Spinal cord (tissue), 10 donors: ENCODE data around the gene LTBP1. TPM values are rescaled to one million over a fixed set of nuclear protein-coding genes. Genes with fewer than 3 reads are reported as not detected.

Experiments
- DNase-seq, 6 donors: peaks; one replicate each; pipeline versions ENCODE4 v3.0.0 to v3.0.0-alpha.2; 2013 to 2015; ENCODE audit warnings: low spot score in 6 of 6, low read depth in 4 of 6
- H3K27ac ChIP-seq: one replicate; pipeline ENCODE4 v1.5.1; 2013; ENCODE audit warnings: low read depth, low read length, control low read depth
- H3K27me3 ChIP-seq: one replicate; pipeline ENCODE4 v1.6.1; 2013; ENCODE audit warnings: low read length; ENCODE audit not compliant: control insufficient read depth, insufficient read depth
- H3K36me3 ChIP-seq: one replicate; pipeline ENCODE4 v1.6.1; 2013; ENCODE audit warnings: low read length; ENCODE audit not compliant: control insufficient read depth, insufficient read depth
- H3K4me1 ChIP-seq: one replicate; pipeline ENCODE4 v1.6.1; 2013; ENCODE audit warnings: low read length; ENCODE audit not compliant: control insufficient read depth, insufficient read depth
- H3K4me3 ChIP-seq: one replicate; pipeline ENCODE4 v1.5.1; 2013; ENCODE audit warnings: low read depth, low read length, control low read depth
- H3K9me3 ChIP-seq: one replicate; pipeline ENCODE4 v1.6.1; 2013; ENCODE audit warnings: low read length; ENCODE audit not compliant: control insufficient read depth, insufficient read depth
- WGBS: methylation state at CpG from one replicate; pipeline ENCODE4 v1.1.5; 2013; ENCODE audit warnings: missing lambda C conversion rate; ENCODE audit not compliant: insufficient coverage; 5-methylcytosine and 5-hydroxymethylcytosine counted together
- polyA plus RNA-seq, 2 donors: library from polyadenylated mRNA; unstranded; fragments of 120-200 nt; gene quantifications; one replicate each; pipeline ENCODE4 v1.2.1, GENCODE V29; 2013; ENCODE audit not compliant: insufficient read length in 2 of 2
- total RNA-seq, 2 donors: library from RNA; depleted of rRNA in 1 of 2; stranded (reverse); fragments of 120-200 nt in 1 of 2; fragments of >200 nt in 1 of 2; gene quantifications; one replicate each; pipeline versions ENCODE4 v1.2.3 to v1.2.4, GENCODE V29; 2013 to 2014
- donor health status: healthy.

Gene LTBP1
- total and polyA plus RNA-seq, 4 donors: 22.7 to 83.0 (median 51.7) TPM

DNA sequence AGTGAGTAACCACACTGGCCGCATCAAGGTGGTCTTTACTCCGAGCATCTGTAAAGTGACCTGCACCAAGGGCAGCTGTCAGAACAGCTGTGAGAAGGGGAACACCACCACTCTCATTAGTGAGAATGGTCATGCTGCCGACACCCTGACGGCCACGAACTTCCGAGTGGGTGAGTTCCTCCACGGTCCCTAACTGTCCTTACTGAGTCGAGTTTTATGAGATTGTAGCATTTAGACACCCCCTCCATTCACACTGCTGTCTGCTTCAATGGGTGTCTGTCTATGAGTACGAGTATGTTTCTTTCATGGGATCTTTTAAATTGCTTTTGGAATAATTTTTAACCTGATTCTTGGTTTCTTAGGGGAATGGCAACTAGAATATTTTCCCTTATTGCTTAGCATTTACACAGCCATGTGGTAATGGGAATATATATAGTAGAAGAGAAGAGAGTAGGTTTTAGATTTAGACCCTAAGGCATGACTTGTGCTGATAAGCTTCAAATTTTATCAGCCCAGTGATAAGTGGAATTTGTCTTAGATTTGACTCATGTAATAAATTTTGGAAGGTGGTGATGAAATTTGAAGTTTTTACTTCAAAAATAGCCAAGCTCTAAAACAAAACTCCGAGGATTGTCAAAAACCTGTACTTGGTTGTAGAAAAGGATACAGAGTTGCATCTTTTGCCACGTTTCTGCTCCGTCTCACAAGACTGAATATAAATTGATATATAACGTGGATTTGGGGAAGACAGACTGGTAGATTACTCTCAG, 188.2 kb downstream of the LTBP1 start:
- DNase-seq: peak in 1 of 6 donors; percentile 41
- 35% methylated on average over 4 of the region's 13 CpGs for WGBS
- Histone ChIP-seq H3K36me3 (no peaks in the 10 kb centered on the region), H3K27ac (peak overlapping the region; percentile 91), H3K4me3 (peak overlapping the region; percentile 57), H3K9me3 (no peaks in the 10 kb centered on the region), H3K4me1 (peaks cover 8% of the 10 kb centered on the region), H3K27me3 (no peaks in the 10 kb centered on the region)

DNA sequence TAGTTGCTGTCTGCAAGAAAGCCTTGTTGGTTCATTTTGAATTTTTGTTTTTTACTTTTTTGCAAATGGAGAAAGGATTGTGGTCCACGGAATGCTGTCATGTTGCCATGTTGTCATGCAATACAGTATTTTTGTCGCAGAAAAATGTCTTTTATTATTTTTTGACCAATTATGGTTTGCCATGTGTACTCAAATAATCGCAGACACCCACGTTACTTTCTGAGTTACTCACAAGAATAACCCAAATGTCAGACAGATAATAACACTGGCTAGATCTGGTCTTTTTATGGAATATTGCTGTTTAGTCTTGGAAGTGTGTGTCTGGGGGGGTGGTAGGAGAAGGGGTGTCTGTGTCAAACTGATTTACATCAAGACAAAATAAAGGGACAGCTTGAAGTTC, 188.9 kb downstream of the LTBP1 start:
- Histone ChIP-seq H3K9me3 (no peaks in the 10 kb centered on the region), H3K36me3 (no peaks in the 10 kb centered on the region), H3K4me1 (peaks cover 8% of the 10 kb centered on the region), H3K27me3 (no peaks in the 10 kb centered on the region), H3K27ac (peak overlapping the region; percentile 91), H3K4me3 (peak overlapping the region; percentile 57)
- WGBS: no CpG with 5 or more reads among the region's 4 CpGs
- DNase-seq: no peak

DNA sequence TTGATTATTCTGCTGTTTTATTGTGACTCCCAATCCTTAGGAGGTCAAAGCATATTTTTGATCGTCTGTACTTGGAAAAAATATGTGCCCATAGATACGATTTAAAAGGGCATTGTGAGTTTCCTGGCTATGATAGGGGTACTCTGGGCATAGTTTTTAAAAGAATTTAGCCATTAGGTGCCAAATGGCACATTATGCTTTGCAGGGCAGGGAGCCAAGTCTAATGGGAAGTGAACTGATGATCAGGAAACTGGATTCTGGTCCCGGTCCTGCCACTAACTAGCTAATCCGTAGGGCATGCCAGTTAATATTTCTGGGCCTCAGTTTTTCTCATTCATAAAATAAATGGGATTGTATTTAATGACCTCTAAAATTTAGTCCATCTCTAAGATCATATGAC, 189.3 kb downstream of the LTBP1 start:
- WGBS: 46% methylated on average over 2 of the region's 4 CpGs
- no peaks in the 10 kb centered on the region for H3K36me3 ChIP-seq
- peak overlapping the region; percentile 57 for H3K4me3 ChIP-seq
- H3K9me3 ChIP-seq: no peaks in the 10 kb centered on the region
- peak overlapping the region; percentile 73 for H3K27ac ChIP-seq
- H3K27me3 ChIP-seq: no peaks in the 10 kb centered on the region
- H3K4me1 ChIP-seq: peaks cover 8% of the 10 kb centered on the region
- DNase-seq: peak in 2 of 6 donors; percentile 69 to 70

DNA sequence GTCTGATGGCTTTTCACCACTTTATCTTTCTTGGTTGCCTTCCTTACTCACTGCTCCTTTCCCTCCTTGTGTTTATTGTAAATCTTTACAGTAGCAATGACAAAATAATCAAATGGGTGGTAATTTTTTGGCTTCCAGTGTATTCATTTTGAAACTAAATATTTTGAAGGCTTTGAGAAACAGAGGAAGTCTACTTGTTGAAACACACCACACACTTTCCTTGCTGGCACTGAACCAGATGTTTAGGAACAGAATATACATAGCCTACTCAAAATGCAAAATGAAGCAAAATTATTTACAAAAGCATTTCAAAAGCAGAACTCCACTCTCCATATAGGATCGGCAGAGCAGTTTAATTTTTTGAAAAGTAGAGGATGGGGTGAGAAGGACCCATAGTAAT, 189.8 kb downstream of the LTBP1 start:
- H3K9me3 ChIP-seq: no peaks in the 10 kb centered on the region
- H3K27ac ChIP-seq: peak overlapping the region; percentile 73
- H3K36me3 ChIP-seq: no peaks in the 10 kb centered on the region
- DNase-seq: peak in 1 of 6 donors; percentile 31
- WGBS: no CpG with 5 or more reads among the region's 1 CpG
- H3K4me3 ChIP-seq: peak overlapping the region; percentile 57
- H3K27me3 ChIP-seq: no peaks in the 10 kb centered on the region
- H3K4me1 ChIP-seq: peaks cover 8% of the 10 kb centered on the region

DNA sequence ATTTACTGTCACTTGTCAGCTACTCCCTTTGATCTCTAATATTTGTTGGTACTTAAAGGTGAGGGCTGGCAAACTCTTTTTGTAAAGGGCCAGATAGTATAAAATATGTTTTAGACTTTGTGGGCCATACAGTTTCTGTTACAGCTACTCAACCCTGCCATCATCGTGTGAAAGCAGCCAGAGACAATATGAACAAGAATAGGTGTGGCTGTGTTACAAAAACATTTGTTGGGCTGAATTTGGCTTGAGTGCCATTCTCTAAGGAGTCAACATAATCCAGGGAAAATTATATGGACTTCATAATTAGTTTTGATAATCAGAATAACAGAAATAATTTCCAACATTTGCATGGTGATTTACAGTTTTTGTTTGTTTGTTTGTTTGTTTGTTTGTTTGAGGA, 190.6 kb downstream of the LTBP1 start:
- Histone ChIP-seq H3K36me3 (no peaks in the 10 kb centered on the region), H3K4me3 (no peak overlapping the region), H3K9me3 (no peaks in the 10 kb centered on the region), H3K4me1 (peaks cover 10% of the 10 kb centered on the region), H3K27ac (peak overlapping the region; percentile 15), H3K27me3 (no peaks in the 10 kb centered on the region)
- no CpG with 5 or more reads among the region's 1 CpG for WGBS
- peak in 1 of 6 donors; percentile 20 for DNase-seq

DNA sequence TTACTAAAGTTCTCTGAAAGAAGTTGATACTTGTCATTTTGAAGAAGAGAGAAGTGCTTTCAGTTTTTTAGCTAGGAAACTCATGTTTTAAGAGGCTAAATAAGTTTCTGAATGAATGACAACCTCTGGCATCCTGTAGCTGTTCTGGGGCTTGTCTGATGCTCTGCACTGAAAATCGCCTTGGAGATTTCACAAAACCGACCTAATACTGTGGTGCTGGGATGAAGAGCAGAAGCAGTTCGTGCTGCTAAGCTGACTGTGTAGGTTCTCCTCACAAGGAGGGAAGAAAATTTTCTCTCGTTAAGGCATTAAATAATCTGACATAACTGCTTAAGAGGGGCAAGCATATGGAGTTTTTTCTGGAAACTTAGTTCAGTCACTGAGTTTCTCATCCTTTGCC, 193.2 kb downstream of the LTBP1 start:
- WGBS: 50% methylated on average over 2 of the region's 4 CpGs
- Histone ChIP-seq H3K27me3 (no peaks in the 10 kb centered on the region), H3K27ac (peak overlapping the region; percentile 40), H3K4me3 (no peak overlapping the region), H3K9me3 (no peaks in the 10 kb centered on the region), H3K36me3 (no peaks in the 10 kb centered on the region), H3K4me1 (peaks cover 8% of the 10 kb centered on the region)
- DNase-seq: peak in 1 of 6 donors; percentile 16

DNA sequence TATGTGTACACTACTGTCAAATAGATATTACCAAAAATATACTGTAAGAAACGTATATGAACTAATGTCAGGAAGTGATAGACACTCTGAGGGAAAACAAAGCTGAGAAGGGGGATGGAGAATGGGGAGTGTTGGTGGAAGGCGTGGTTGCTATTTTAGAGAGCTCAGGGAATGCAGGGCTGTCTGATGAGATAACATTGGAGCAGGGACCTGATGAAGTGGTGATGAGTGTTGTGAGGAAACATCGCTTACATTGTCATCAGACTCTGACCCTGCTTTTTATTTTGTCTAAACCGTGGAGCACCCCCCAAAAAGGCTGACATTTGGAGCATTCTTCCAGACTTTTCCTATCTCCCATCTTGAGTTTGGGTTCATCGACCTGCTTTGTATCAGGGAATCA, 194.7 kb downstream of the LTBP1 start:
- 90% methylated on average over 1 of the region's 5 CpGs for WGBS

DNA sequence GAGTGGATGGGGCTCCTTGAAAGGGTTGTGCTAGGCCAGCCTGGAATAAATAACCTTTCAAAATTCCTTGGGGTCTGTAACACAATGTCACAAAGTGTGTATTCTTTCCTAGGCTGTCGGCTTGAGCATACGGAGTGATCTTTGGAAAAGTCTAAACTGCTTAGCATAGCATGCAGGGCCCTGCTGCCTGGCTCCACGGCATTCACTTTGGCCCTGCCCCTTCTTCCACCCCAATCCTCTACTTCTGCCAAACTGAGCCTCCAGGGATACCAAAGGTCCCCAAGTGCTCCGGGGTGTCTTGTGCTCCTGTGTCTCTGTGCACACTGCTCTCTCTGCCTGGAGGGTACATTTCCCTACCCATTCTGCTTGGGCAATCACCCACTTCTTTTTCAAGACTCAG, 196.1 kb downstream of the LTBP1 start:
- Histone ChIP-seq H3K36me3 (no peaks in the 10 kb centered on the region), H3K4me3 (no peak overlapping the region), H3K9me3 (no peaks in the 10 kb centered on the region), H3K27me3 (no peaks in the 10 kb centered on the region), H3K4me1 (peaks cover 8% of the 10 kb centered on the region), H3K27ac (peak overlapping the region; percentile 37)
- DNase-seq: peak in 2 of 6 donors; percentile 43 to 70
- WGBS: 46% methylated on average over 4 of the region's 4 CpGs

More for the DNA sequence above, 194.7 kb downstream of the LTBP1 start:
- H3K4me1 ChIP-seq: peaks cover 8% of the 10 kb centered on the region
- H3K36me3 ChIP-seq: no peaks in the 10 kb centered on the region
- H3K27me3 ChIP-seq: no peaks in the 10 kb centered on the region
- no peaks in the 10 kb centered on the region for H3K9me3 ChIP-seq
- H3K27ac ChIP-seq: no peak overlapping the region
- H3K4me3 ChIP-seq: no peak overlapping the region
- no peak for DNase-seq

DNA sequence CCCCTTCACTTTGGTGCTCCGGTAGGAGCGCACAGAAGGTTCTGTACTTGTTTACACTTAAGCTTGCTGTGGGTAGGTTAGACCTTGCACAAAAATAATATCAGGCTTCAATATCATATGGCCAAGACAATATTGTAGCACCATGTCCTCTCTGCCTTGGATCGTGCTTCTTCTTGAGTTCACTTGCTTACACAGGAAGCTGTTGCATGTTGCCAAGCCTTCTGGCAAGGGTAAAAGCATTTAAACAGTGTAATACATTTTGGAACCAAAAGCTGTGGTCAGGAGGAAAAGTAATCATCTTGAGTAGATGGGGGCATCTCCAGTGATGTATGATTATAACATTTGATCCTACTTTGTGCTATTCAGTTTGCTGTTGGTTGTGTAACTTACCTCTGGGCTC, 197.5 kb downstream of the LTBP1 start:
- Histone ChIP-seq H3K4me1 (peaks cover 8% of the 10 kb centered on the region), H3K27ac (no peak overlapping the region), H3K4me3 (no peak overlapping the region), H3K27me3 (no peaks in the 10 kb centered on the region), H3K36me3 (no peaks in the 10 kb centered on the region), H3K9me3 (no peaks in the 10 kb centered on the region)
- WGBS: 75% methylated on average over 1 of the region's 3 CpGs
- DNase-seq: no peak

DNA sequence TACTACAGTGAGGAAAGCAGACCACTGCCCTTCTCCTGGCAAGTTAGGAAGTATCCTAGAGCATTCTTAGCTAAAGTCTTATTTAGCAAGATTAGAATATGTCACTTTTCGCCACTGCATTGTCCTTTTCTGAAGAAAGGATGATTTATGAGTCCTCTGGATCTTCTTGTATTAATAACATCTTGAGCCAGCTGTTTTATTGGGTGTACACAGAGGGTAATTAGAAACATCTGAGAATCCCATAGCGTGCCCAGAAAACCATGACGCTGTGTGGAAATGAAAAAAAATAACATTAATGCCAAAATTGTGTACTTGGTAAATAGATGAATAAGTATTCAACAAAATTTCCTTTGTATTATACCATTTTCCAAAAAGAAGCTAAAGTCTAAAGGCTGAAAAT, 198.7 kb downstream of the LTBP1 start:
- WGBS: no CpG with 5 or more reads among the region's 3 CpGs
- Histone ChIP-seq H3K36me3 (no peaks in the 10 kb centered on the region), H3K27ac (no peak overlapping the region), H3K9me3 (no peaks in the 10 kb centered on the region), H3K4me1 (peaks cover 8% of the 10 kb centered on the region), H3K27me3 (no peaks in the 10 kb centered on the region), H3K4me3 (no peak overlapping the region)
- DNase-seq: peak in 1 of 6 donors; percentile 49
